ENCODE results near the gene VCAN.

DNA sequence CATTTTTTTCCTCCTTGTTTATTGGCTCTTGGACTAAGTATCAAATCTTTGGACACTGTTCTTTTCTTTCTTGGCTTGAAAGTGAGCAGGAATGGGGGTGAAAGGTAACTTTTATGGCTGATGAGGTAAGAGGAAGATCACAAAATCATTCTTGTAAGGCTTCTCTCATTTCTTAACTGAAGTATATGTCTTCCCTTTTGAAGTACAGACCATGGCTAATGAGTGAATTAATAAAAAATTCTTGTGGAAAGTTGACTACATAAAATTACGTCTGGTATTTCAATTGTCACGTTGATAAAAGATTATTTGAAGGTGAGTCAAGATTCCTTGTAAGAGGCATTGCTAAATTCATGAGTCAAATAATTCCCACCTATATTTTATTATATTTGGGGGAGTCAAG, 25.1 kb downstream of the VCAN start:
- no peak for TF ChIP-seq EZH2 (IDR thresholded peaks at IDR 0.05)
- no peak for TF ChIP-seq POLR2AphosphoS5 (IDR thresholded peaks at IDR 0.05; ENCODE audit: borderline replicate concordance, low read depth, low read length)
- TF ChIP-seq FOXP2 (optimal IDR thresholded peaks at IDR 0.05; ENCODE audit: control extremely low read depth, extremely low read length, insufficient read depth) = no peak

Data from SK-N-MC (cell line).